ENCODE results near the gene PLEKHF1. TPM values are rescaled to one million over a fixed set of nuclear protein-coding genes. Genes with fewer than 3 reads are reported as not detected.
"Not testable (repeated sequence)": the region's sequence is repeated elsewhere in the genome, so short reads cannot be mapped to it uniquely, and the experiment has no call there.

PLEKHF1 gene
- total RNA-seq, 2 experiments from 2014 or later: 33.3 to 35.9 TPM

DNA sequence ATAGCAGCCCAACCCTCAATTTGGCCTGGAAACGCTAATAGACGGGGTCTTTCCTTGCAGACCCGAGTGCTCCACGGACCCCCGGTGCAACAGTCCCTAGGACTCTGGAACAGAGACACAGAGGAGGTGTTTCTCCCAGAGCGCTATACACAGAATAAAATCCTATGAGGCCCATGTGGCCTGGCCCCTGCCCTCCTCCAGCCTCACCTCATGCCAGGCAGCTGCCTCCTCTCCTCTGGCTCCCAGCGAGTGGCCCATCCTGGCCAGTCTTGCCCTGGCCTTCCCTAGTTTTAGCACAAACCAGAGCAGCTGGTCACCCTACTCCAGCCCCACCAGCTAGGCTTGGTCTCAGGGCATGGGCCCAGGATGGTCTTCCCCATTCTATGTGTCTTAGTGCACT is 38.9 kb upstream of the PLEKHF1 start:
- peaks cover 28% of the 10 kb centered on the region for H3K4me1 Mint-ChIP-seq
- POLR2A ChIA-PET: no interaction called here
- H3K27ac Mint-ChIP-seq: no peak overlapping the region
- no peaks in the 10 kb centered on the region for H3K9me3 Mint-ChIP-seq
- no peak overlapping the region for H3K4me3 Mint-ChIP-seq
- ATAC-seq (ENCODE audit: low read depth) (no peak), DNase-seq (no peak)
- no peaks in the 10 kb centered on the region for H3K36me3 Mint-ChIP-seq
- H3K27me3 Mint-ChIP-seq: no peaks in the 10 kb centered on the region

DNA sequence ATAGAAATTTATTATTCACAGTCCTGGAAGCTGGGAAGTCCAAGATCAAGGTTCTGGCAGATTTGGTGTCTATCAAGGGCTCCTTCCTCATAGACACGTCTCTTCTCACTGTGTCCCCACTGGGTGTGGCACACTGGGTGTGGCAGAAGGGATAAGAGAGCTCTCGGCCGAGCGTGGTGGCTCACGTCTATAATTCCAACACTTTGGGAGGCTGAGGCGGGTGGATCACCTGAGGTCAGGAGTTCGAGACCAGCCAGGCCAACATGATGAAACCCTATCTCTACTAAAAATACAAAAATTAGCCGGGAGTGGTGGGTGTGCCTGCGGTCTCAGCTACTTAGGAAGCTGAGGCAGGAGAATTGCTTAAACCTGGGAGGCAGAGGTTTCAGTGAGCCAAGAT is 38.4 kb upstream of the PLEKHF1 start:
- H3K4me1 Mint-ChIP-seq: peaks cover 24% of the 10 kb centered on the region
- POLR2A ChIA-PET; H3K27me3 Mint-ChIP-seq; H3K27ac Mint-ChIP-seq; H3K36me3 Mint-ChIP-seq; H3K9me3 Mint-ChIP-seq; ATAC-seq (ENCODE audit: low read depth); H3K4me3 Mint-ChIP-seq; DNase-seq: not testable (repeated sequence)

DNA sequence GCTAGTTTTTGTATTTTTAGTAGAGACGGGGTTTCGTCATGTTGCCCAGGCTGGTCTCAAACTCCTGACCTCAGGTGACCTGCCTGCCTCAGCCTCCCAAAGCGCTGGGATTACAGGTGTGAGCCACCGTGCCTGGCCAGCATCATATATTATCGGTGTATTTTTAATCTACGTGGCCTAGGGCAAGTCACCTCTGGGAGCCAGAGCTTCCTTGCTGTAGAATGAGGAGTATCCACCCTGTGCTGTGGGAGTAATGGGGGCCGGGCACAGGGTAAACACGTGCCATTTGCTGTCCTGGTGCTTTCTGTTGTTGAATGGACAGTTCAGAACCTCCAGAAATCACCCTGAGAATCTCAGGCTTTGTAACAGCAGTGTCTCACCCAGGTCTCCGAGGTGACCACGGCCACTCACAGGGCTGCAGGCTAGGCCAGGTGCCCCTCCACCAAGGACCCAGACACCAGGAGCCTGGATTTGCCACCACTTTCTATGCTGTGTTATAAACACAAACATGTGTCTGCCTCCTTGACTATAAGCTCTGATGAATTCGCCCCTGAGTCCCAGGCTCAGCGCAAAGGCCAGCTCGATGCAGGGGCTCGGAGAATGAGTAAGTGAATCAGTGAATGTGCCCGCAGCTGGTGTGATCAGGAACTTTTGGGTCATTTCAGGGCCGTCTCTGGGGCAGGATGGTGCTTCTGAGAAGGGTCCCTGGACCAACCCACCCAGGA is 36.4 kb upstream of the PLEKHF1 start:
- Mint-ChIP-seq H3K9me3 (no peaks in the 10 kb centered on the region), H3K36me3 (no peaks in the 10 kb centered on the region), H3K4me1 (peaks cover 4% of the 10 kb centered on the region), H3K4me3 (no peak overlapping the region), H3K27me3 (peaks cover 10% of the 10 kb centered on the region), H3K27ac (no peak overlapping the region)
- DNase-seq (no peak), ATAC-seq (ENCODE audit: low read depth) (no peak)
- POLR2A ChIA-PET: interaction anchor here (0.6 kb wide), 1 partner anchor 91 kb away, joined by 3 read pairs; no protein-coding TSS in a partner anchor

DNA sequence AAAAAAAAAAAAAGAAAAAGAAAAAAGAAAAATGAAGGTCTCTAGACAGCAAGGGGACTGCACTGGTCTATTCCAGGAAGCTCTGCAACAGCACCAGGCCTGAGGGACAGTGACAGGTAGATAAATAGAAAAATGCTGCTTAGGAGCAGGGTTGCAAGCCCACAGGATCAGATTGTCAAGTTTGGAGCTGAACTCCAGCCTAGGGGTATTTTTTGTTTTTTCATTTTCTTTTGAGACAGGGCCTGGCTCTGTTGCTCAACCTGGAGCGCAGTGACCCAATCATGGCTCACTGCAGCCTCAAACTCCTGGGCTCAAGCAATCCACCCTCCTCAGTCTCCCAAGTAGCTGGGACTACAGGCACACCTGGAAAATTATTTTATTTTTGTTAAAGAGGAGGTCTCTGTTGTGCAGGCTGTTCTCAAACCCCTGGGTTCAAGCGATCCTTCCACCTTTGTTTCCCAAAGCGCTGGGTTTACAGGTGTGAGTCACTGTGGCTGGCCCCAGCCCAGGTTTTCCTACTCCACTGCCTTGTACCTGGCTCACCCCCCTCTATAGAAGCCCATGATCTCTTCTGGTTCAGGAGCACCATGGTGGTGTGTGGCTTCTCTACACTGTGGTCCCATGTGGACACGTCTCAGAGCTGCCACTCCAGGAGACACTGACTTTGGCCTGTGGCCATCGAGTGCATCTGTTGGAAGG is 35.3 kb upstream of the PLEKHF1 start:
- ATAC-seq (ENCODE audit: low read depth) (no peak), DNase-seq (no peak)
- no peak overlapping the region for H3K4me3 Mint-ChIP-seq
- H3K9me3 Mint-ChIP-seq: peaks cover 2% of the 10 kb centered on the region
- H3K27ac Mint-ChIP-seq: no peak overlapping the region
- peaks cover 10% of the 10 kb centered on the region for H3K27me3 Mint-ChIP-seq
- H3K4me1 Mint-ChIP-seq: peaks cover 2% of the 10 kb centered on the region
- POLR2A ChIA-PET: interaction anchor here (0.6 kb wide), 1 partner anchor 90 kb away, joined by 3 read pairs; no protein-coding TSS in a partner anchor
- H3K36me3 Mint-ChIP-seq: no peaks in the 10 kb centered on the region

DNA sequence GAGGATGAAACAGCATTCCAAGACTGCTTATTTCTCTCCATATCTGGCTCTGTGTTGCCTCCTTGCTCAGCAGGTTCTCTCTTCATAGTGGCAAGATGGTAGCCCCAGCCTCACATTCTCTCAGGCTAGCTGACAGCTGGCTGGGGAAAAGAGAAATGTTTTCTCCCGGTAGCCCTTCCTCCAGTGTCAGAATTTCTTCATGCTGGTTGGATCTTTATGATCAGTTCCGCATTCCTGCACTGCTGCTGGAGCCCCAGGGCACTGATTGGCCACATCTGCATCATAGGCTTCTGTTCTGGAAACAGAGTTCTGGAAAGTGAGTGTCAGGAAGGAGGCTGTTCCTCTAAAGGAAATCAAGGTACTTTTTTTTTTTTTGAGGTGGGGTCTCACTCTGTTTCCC is 34.6 kb upstream of the PLEKHF1 start:
- peaks cover 10% of the 10 kb centered on the region for H3K27me3 Mint-ChIP-seq
- H3K36me3 Mint-ChIP-seq: no peaks in the 10 kb centered on the region
- H3K9me3 Mint-ChIP-seq: peaks cover 2% of the 10 kb centered on the region
- no peak overlapping the region for H3K4me3 Mint-ChIP-seq
- peaks cover 2% of the 10 kb centered on the region for H3K4me1 Mint-ChIP-seq
- DNase-seq (no peak), ATAC-seq (ENCODE audit: low read depth) (no peak)
- no peak overlapping the region for H3K27ac Mint-ChIP-seq
- POLR2A ChIA-PET: no interaction called here

DNA sequence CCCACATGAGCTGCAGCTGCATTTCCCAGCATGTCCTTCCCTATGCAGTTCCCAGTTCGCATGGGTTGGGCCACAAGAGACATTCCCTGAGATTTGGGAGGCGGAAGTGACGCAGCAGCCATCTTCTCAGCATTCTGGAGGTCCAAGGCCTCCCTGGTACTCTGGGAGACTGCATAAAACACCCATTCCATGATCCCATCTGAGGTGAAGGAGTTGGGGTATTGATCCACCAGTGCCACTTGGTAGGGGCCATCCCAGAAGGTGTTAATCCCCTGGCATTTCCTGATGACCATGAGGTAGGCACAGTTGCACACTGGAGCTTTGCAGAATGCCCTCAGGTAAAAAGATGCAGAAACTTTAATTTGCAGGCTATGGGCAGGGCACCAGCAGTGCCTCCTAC is 33.8 kb upstream of the PLEKHF1 start:
- H3K27ac Mint-ChIP-seq: no peak overlapping the region
- ATAC-seq (ENCODE audit: low read depth) (no peak), DNase-seq (no peak)
- H3K36me3 Mint-ChIP-seq: no peaks in the 10 kb centered on the region
- POLR2A ChIA-PET: no interaction called here
- no peak overlapping the region for H3K4me3 Mint-ChIP-seq
- H3K9me3 Mint-ChIP-seq: peaks cover 2% of the 10 kb centered on the region
- peaks cover 10% of the 10 kb centered on the region for H3K27me3 Mint-ChIP-seq
- peaks cover 1% of the 10 kb centered on the region for H3K4me1 Mint-ChIP-seq

DNA sequence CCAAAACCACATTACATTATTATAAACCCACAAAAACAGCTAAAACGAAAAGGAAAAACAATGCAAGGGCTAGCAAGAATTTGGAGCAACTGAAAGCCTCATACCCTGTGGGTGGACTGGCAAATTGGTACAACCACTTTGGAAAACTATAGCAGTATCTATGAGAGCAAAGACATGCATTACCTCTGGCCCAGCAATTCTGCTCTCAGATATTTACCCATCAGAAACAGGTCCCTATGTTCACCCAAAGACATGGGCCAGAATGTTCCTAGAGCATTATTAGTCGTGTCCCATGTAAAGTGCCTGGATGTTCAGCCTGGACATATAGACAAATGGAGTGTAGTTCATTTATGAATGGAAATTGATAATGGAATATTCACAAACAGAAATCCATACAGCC is 31.3 kb upstream of the PLEKHF1 start:
- peaks cover 2% of the 10 kb centered on the region for H3K9me3 Mint-ChIP-seq
- DNase-seq (no peak), ATAC-seq (ENCODE audit: low read depth) (no peak)
- peaks cover 10% of the 10 kb centered on the region for H3K27me3 Mint-ChIP-seq
- no peaks in the 10 kb centered on the region for H3K36me3 Mint-ChIP-seq
- H3K27ac Mint-ChIP-seq: no peak overlapping the region
- H3K4me3 Mint-ChIP-seq: no peak overlapping the region
- POLR2A ChIA-PET: interaction anchor here (1.1 kb wide), 1 partner anchor 14 kb away, joined by 5 read pairs; no protein-coding TSS in a partner anchor
- H3K4me1 Mint-ChIP-seq: no peaks in the 10 kb centered on the region

DNA sequence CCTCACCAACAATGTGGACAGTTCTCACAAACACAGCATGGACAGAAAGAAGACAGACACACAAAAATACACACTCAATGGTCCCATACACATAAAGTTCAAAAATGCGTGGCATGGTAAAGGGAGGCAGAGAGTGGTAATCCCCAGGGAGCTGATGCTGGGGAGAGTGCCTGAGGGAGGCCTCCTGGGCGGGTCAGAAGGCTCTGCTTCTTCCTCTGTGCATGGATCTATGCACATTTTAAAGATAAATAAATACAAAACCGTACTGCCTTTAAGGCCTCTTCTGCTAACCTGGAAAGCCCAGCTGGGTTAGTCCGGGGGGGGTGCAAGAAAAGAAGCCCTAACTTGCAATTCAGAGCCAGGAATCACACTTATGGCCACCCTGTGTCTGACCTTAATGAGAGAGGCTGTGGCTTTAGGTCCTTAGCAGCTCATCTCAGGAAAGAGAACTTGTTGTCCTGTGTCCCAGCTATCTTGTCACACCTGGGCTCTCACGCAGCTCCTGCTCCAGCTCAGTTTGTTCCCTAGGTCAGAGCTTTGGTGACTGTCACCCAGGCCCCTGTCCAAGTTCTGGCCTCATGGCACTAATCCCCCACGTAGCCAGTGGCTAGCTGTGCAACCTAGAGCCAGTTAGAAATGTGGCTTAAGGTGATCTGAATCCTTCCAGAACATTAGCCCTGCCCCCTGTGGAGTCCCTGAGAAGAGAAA is 30.7 kb upstream of the PLEKHF1 start:
- peaks cover 2% of the 10 kb centered on the region for H3K9me3 Mint-ChIP-seq
- DNase-seq (no peak), ATAC-seq (ENCODE audit: low read depth) (no peak)
- POLR2A ChIA-PET: interaction anchor here (1.1 kb wide), 1 partner anchor 14 kb away, joined by 5 read pairs; no protein-coding TSS in a partner anchor
- H3K27me3 Mint-ChIP-seq: peaks cover 10% of the 10 kb centered on the region
- no peaks in the 10 kb centered on the region for H3K4me1 Mint-ChIP-seq
- no peaks in the 10 kb centered on the region for H3K36me3 Mint-ChIP-seq
- no peak overlapping the region for H3K27ac Mint-ChIP-seq
- no peak overlapping the region for H3K4me3 Mint-ChIP-seq

DNA sequence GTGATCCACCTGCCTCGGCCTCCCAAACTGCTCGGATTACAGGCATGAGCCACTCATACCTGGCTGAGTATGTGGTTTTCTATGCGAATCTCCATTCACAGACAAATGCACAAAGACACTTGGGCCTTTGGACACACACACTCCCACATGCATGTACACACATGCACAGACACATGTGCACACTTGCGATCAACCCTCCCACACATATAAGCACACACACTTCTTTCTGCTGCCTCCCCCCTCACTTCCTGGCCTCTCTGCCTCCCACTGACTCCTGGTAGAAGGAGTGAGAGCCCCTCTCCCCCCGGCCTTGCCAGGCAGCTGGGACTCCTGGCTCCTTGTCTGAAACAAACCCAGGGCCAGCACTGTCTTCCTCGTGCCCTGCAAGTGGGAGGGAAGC is 29.3 kb upstream of the PLEKHF1 start:
- POLR2A ChIA-PET: no interaction called here

DNA sequence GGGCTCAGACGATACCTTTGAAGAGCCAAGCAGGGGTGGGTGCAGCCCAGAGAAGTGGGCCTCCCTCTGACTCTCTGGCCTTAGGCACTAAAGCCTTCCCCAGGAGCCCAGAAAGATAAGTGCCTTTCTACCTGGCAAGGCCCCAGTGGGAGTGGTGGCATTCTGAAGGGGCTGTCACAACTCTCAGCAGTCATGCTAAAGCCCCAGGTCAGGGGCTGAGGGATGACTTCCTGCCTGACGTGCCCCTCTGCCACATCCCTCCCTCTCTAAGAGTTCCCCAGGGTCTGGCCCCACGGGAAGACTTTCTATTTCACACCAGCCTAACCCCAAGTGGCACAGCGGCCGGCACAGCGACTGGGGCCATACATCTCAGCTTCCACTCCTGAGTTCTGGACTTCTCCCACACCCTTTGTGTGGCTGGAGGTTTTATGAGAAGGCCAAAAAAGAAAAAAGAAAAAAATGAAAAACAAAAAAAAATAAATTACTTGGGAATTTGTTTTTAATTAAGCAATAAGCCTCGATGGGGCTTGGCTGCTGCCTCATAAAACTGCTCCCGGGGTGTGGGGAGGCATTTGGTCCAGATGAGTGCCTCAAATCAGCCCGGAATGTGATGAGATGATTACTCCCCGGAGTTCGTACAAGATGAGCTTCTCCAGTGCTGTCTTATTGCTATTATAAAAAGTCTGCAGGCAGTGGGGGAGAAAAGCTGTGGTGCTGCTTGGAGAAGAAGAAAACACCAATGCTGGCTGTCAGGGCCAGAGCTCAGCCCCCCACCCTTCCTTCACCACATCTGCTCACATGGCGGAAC is 28.5 kb upstream of the PLEKHF1 start:
- no peaks in the 10 kb centered on the region for H3K4me1 Mint-ChIP-seq
- DNase-seq (no peak), ATAC-seq (ENCODE audit: low read depth) (no peak)
- H3K27ac Mint-ChIP-seq: no peak overlapping the region
- no peaks in the 10 kb centered on the region for H3K36me3 Mint-ChIP-seq
- H3K9me3 Mint-ChIP-seq: peaks cover 2% of the 10 kb centered on the region
- H3K4me3 Mint-ChIP-seq: no peak overlapping the region
- POLR2A ChIA-PET: no interaction called here
- peaks cover 16% of the 10 kb centered on the region for H3K27me3 Mint-ChIP-seq

More for the DNA sequence above, 29.3 kb upstream of the PLEKHF1 start:
- ATAC-seq (ENCODE audit: low read depth): no peak
- Mint-ChIP-seq H3K27ac (no peak overlapping the region), H3K9me3 (peaks cover 2% of the 10 kb centered on the region), H3K36me3 (no peaks in the 10 kb centered on the region), H3K27me3 (peaks cover 10% of the 10 kb centered on the region), H3K4me1 (no peaks in the 10 kb centered on the region), H3K4me3 (no peak overlapping the region)
- DNase-seq: no peak

DNA sequence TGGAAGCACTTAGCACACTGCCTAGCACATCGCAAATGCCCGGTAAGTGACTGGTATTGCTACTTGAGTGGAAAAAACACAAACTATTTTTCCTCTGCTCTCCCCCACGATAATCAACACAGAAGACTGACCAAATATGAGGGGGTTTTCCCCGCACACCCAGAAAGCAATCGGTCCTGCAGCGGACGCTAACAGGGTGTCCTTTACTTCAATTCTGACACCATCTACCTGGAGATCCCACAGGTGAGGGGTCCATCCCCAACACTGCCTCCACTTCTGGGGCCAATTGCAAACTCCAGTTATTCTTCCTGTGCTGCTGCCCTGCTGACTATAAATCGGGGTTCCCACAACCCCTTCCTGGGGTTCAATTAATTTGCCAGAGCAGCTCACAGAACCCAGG is 26.2 kb upstream of the PLEKHF1 start:
- H3K36me3 Mint-ChIP-seq: no peaks in the 10 kb centered on the region
- no peak overlapping the region for H3K27ac Mint-ChIP-seq
- POLR2A ChIA-PET: interaction anchor here (1.0 kb wide), 1 partner anchor 33 kb away, joined by 3 read pairs; the partner anchor contains the start of gene POP4
- no peak overlapping the region for H3K4me3 Mint-ChIP-seq
- no peak for DNase-seq
- no peaks in the 10 kb centered on the region for H3K4me1 Mint-ChIP-seq
- ATAC-seq (ENCODE audit: low read depth): no peak
- peaks cover 11% of the 10 kb centered on the region for H3K27me3 Mint-ChIP-seq
- H3K9me3 Mint-ChIP-seq: peaks cover 1% of the 10 kb centered on the region

DNA sequence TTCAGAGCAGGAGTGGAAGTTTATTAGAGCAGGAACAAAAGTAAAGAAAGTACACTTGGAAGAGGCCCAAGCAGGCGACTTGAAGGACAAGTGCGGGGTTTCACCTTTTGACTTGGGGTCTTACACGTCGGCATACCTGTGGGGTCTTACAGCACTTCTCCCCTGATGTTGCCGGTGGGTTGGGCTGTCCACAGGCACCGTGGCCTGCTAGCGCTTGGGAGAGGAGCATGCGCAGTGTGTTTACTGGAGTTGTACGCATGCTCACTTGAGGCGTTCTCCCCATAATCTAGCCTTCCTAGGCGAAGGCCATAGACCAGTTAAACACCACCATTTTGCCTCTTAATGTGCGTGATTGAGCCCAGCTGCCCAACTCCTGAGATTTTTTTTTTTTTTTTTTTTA is 25.0 kb upstream of the PLEKHF1 start:
- DNase-seq (no peak), ATAC-seq (ENCODE audit: low read depth) (no peak)
- Mint-ChIP-seq H3K9me3 (no peaks in the 10 kb centered on the region), H3K27me3 (peaks cover 11% of the 10 kb centered on the region), H3K27ac (no peak overlapping the region), H3K4me1 (peaks cover 4% of the 10 kb centered on the region), H3K4me3 (no peak overlapping the region), H3K36me3 (peaks cover 2% of the 10 kb centered on the region)
- POLR2A ChIA-PET: no interaction called here

DNA sequence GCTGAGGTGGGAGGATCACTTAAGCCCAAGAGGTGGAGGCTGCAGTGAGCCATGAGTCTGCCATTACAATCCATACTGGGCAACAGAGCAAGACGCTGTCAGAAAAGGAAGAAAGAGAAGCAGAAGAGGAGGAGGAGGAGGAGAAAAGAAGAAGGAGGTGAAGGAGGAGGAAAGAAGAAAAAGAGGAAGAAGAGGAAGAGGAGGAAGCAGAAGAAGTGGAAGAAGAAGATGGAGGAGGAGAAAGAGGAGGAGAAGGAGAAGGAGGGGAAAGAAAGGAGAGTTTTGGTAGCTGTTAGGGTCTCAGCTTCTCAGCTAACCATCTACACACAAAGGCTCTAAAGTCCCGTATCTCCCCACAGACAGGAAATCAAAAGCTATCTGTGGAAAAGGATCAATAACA is 23.7 kb upstream of the PLEKHF1 start:
- no peaks in the 10 kb centered on the region for H3K9me3 Mint-ChIP-seq
- POLR2A ChIA-PET: no interaction called here
- no peak overlapping the region for H3K4me3 Mint-ChIP-seq
- no peak overlapping the region for H3K27ac Mint-ChIP-seq
- H3K27me3 Mint-ChIP-seq: peaks cover 11% of the 10 kb centered on the region
- H3K36me3 Mint-ChIP-seq: peaks cover 2% of the 10 kb centered on the region
- ATAC-seq (ENCODE audit: low read depth): no peak
- peaks cover 16% of the 10 kb centered on the region for H3K4me1 Mint-ChIP-seq
- DNase-seq: no peak

All from activated naive CD8-positive, alpha-beta T cell treated with anti-CD3 and anti-CD28 coated beads, Interleukin-2, amount 10 ng/mL, durations not matched to agents 7 days and 5 days (primary cell).